H1 (cell line): Measurements from ENCODE around the gene TRIM52. TPM values are rescaled to one million over a fixed set of nuclear protein-coding genes. Genes with fewer than 3 reads are reported as not detected.

Experiments used
- CEBPB ChIP-seq: IDR thresholded peaks from 2 replicates; pipeline ENCODE4 v1.6.1; 2012; ENCODE audit warnings: low read depth, low read length
- CHD7 ChIP-seq: fragments of 300-600 bp; sonication (generic); IDR thresholded peaks from 2 replicates; pipeline ENCODE4 v1.7.1; 2012; ENCODE audit warnings: low read length, moderate library complexity, mild to moderate bottlenecking, inconsistent platforms; ENCODE audit not compliant: insufficient replicate concordance
- EP300 ChIP-seq, 2 experiments: IDR thresholded peaks; 1 replicate in 1 of 2; 2 replicates in 1 of 2; pipeline ENCODE4 v1.6.1; 2011 to 2012; ENCODE audit warnings: low read depth in 2 of 2, low read length in 2 of 2, mild to moderate bottlenecking in 2 of 2, borderline replicate concordance in 1 of 2, inconsistent platforms in 1 of 2, moderate library complexity in 1 of 2
- GABPA ChIP-seq: IDR thresholded peaks from 2 replicates; pipeline ENCODE4 v1.6.1; 2011; ENCODE audit warnings: mild to moderate bottlenecking, low read length, moderate library complexity, borderline replicate concordance; ENCODE audit not compliant: insufficient read depth
- KDM1A ChIP-seq: fragments of 200-600, 300-600 bp; sonication (generic); IDR thresholded peaks from 2 replicates; pipeline ENCODE4 v1.7.1; 2016; ENCODE audit warnings: mild to moderate bottlenecking, low read length, borderline replicate concordance
- RAD21 ChIP-seq, 2 experiments: IDR thresholded peaks in 1 of 2; conservative IDR thresholded peaks in 1 of 2; 2 replicates each; pipeline ENCODE4 v1.6.1; 2011; ENCODE audit warnings: low read depth in 2 of 2, low read length in 2 of 2, improper control_type of control experiment in 1 of 2, inconsistent platforms in 1 of 2, mild to moderate bottlenecking in 1 of 2, moderate library complexity in 1 of 2
- SIRT6 ChIP-seq: IDR thresholded peaks from one replicate; pipeline ENCODE4 v1.7.1; 2012; ENCODE audit warnings: low read length, inconsistent platforms
- SIX5 ChIP-seq: IDR thresholded peaks from 2 replicates; pipeline ENCODE4 v1.6.1; 2011; ENCODE audit warnings: mild to moderate bottlenecking, low read depth, low read length
- TBP ChIP-seq: IDR thresholded peaks from 2 replicates; pipeline ENCODE4 v1.6.1; 2011; ENCODE audit warnings: low read depth, low read length, improper control_type of control experiment
- polyA plus RNA-seq, 7 experiments: library from polyadenylated mRNA; depleted of rRNA in 3 of 7; stranded (reverse) in 5 of 7; unstranded in 2 of 7; fragments of >200 nt in 5 of 7; fragments of 200-250 nt in 2 of 7; gene quantifications; 1 replicate in 5 of 7; 2 replicates in 1 of 7; 4 replicates in 1 of 7; pipeline versions ENCODE4 v1.2.1 to v1.2.3, GENCODE V29; 2011 to 2013; ENCODE audit warnings: missing spikeins in 2 of 7, mixed read lengths in 2 of 7
- total RNA-seq: library from RNA; stranded (reverse); fragmentation: NEBNext Ultra II Directional; extraction: Animal tissue kit (Norgen Biotek cat#: 25700); gene quantifications from 2 replicates; pipeline ENCODE4 v1.2.1, GENCODE V29; 2021
- TF ChIP-seq, protein P1 (sequence below): IDR thresholded peaks from 2 replicates; pipeline ENCODE4 v1.6.1; 2012; ENCODE audit warnings: inconsistent platforms

TRIM52 gene
- total and polyA plus RNA-seq, 2 of the 8 experiments (the other 6 are each of a cell fraction or from before 2014, with no cell fraction given), result 4.2 to 5.7 TPM

DNA sequence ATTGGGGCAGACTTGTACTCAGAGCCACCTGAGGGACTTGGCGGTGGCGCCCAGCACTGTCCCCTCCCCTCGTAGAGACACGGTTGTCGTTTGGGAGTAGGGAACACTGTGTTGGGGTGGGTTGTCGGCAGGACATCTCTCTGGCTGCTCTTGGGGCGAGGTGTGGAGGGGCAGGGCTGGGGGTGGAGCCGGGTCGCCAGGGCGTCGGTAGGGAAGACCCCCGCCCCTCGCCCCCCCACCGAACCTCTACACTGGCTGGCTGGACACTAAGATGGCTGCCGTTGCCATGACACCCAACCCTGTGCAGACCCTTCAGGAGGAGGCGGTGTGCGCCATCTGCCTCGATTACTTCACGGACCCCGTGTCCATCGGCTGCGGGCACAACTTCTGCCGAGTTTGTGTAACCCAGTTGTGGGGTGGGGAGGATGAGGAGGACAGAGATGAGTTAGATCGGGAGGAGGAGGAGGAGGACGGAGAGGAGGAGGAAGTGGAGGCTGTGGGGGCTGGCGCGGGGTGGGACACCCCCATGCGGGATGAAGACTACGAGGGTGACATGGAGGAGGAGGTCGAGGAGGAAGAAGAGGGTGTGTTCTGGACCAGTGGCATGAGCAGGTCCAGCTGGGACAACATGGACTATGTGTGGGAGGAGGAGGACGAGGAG lies 37.1 kb downstream of the TRIM52 start (continued):
- TF ChIP-seq CHD7 (no peak), CEBPB (0 out of 2 replicates have a peak, but pooled peaks have one; percentile 1), EP300 (IDR thresholded peaks at IDR 0.05; ENCODE audit: borderline replicate concordance in 1 of 2, low read depth in 2 of 2, low read length in 2 of 2) (no peak), SIRT6 (no peak), GABPA (no peak), RAD21 (IDR thresholded peaks at IDR 0.05 in 1 of 2, conservative IDR thresholded peaks at IDR 0.05 in 1 of 2; ENCODE audit: low read depth in 2 of 2, low read length in 2 of 2) (no peak), KDM1A (no peak), TBP (no peak), SIX5 (no peak)
- TF ChIP-seq, protein P1, sequence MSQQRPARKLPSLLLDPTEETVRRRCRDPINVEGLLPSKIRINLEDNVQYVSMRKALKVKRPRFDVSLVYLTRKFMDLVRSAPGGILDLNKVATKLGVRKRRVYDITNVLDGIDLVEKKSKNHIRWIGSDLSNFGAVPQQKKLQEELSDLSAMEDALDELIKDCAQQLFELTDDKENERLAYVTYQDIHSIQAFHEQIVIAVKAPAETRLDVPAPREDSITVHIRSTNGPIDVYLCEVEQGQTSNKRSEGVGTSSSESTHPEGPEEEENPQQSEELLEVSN, result no peak
